Measurements from ENCODE around the gene KPNA1. TPM values are rescaled to one million over a fixed set of nuclear protein-coding genes. Genes with fewer than 3 reads are reported as not detected.

Gene KPNA1
- total and polyA plus RNA-seq, 2 experiments from 2014 or later = 19.8 to 30.1 TPM

GRCh38 chr3:122560680-122561079 lies 45.9 kb upstream of the KPNA1 start:
- Histone ChIP-seq H3F3A (replicated peaks; ENCODE audit: low read depth) (0 out of 2 replicates have a peak, but pooled peaks cover 2% of the 10 kb centered on the region), H3K27ac (ENCODE audit: low read depth) (no peak overlapping the region; the same call in 1 of the 2 replicates), H3K27me3 (ENCODE audit: insufficient read depth) (no peaks in the 10 kb centered on the region), H3K36me3 (ENCODE audit: insufficient read depth) (no peaks in the 10 kb centered on the region), H3K4me1 (ENCODE audit: insufficient read depth) (peaks cover 15% of the 10 kb centered on the region), H2AFZ (no peak overlapping the region), H3K4me2 (no peak overlapping the region), H4K20me1 (replicated peaks; ENCODE audit: insufficient read depth) (no peaks in the 10 kb centered on the region), H3K9me2 (ENCODE audit: insufficient read depth) (no peaks in the 10 kb centered on the region), H3K4me3 (no peak overlapping the region), H3K79me2 (replicated peaks; ENCODE audit: insufficient read depth) (no peaks in the 10 kb centered on the region)
- H3K9me3 Mint-ChIP-seq = no peaks in the 10 kb centered on the region
- ATAC-seq = peak; percentile 6; the same call in 1 of the 3 replicates
- no peaks in the 10 kb centered on the region for H3K36me3 Mint-ChIP-seq (ENCODE audit: low read depth)
- TF ChIP-seq REST (IDR thresholded peaks at IDR 0.05; ENCODE audit: unreplicated experiment) = no peak
- no peak for TF ChIP-seq ZNF462 (CRISPR knock-in tag; IDR thresholded peaks at IDR 0.05)
- no peak for TF ChIP-seq ZNF331 (CRISPR knock-in tag; IDR thresholded peaks at IDR 0.05; ENCODE audit: low read depth)
- peak; percentile 64 to 74 for TF ChIP-seq CTCF (conservative IDR thresholded peaks at IDR 0.05; ENCODE audit: low read depth in 2 of 2)
- TF ChIP-seq ZNF114 (CRISPR knock-in tag; IDR thresholded peaks at IDR 0.05) = no peak
- TF ChIP-seq JUNB (IDR thresholded peaks at IDR 0.05; ENCODE audit: unreplicated experiment) = no peak
- no peak for TF ChIP-seq CREB1 (CRISPR knock-in tag; IDR thresholded peaks at IDR 0.05; ENCODE audit: low read depth)
- H3K4me3 Mint-ChIP-seq = no peak overlapping the region
- H3K27me3 Mint-ChIP-seq (ENCODE audit: insufficient read depth, low read depth, poor library complexity) = peaks cover 11% of the 10 kb centered on the region
- DNase-seq (ENCODE audit: low spot score) = peak; percentile 78
- peaks cover 26% of the 10 kb centered on the region for H3K4me1 Mint-ChIP-seq
- no peak overlapping the region for H3K27ac Mint-ChIP-seq

All from GM23338 (cell line).